Suprapubic skin (tissue), 4 donors: Measurements from ENCODE around the gene HSPG2. TPM values are rescaled to one million over a fixed set of nuclear protein-coding genes. Genes with fewer than 3 reads are reported as not detected.

Experiments used
- DNase-seq, 2 donors: peaks; one replicate each; pipeline ENCODE4 v3.0.0-alpha.2; 2019; ENCODE audit warnings: low spot score in 2 of 2
- H3K27ac ChIP-seq: fragments of 200-600 bp; sonication (generic); one replicate; pipeline ENCODE4 v1.5.1; 2019
- H3K27me3 ChIP-seq: fragments of 200-600 bp; sonication (generic); one replicate; pipeline ENCODE4 v1.5.1; 2019
- H3K36me3 ChIP-seq: fragments of 200-600 bp; sonication (generic); one replicate; pipeline ENCODE4 v1.5.1; 2019
- H3K4me1 ChIP-seq: fragments of 200-600 bp; sonication (generic); one replicate; pipeline ENCODE4 v1.5.1; 2019
- H3K4me3 ChIP-seq: fragments of 200-600 bp; sonication (generic); one replicate; pipeline ENCODE4 v1.5.1; 2019; ENCODE audit warnings: mild to moderate bottlenecking
- H3K9me3 ChIP-seq: fragments of 200-600 bp; sonication (generic); one replicate; pipeline ENCODE4 v1.5.1; 2019
- EP300 ChIP-seq: sonication (generic); formaldehyde crosslinking; IDR thresholded peaks from one replicate; pipeline ENCODE4 v1.6.1; 2017; ENCODE audit warnings: antibody characterized with exemption
- POLR2A ChIP-seq, 2 donors: fragments of 450-650 bp; IDR thresholded peaks; one replicate each; pipeline ENCODE4 v1.6.1; 2017; ENCODE audit warnings: antibody characterized with exemption in 2 of 2, mild to moderate bottlenecking in 2 of 2, moderate library complexity in 2 of 2
- POLR2AphosphoS5 ChIP-seq, 3 donors: sonication (generic); formaldehyde crosslinking; IDR thresholded peaks; one replicate each; pipeline ENCODE4 v1.6.1; 2017; ENCODE audit warnings: antibody characterized with exemption in 3 of 3
- WGBS: methylation state at CpG from one replicate; pipeline ENCODE4 v1.1.5; 2018; 5-methylcytosine and 5-hydroxymethylcytosine counted together
- total RNA-seq, 4 donors: library from RNA; depleted of rRNA; stranded (reverse); fragments of >200 nt; gene quantifications; one replicate each; pipeline ENCODE4 v1.1.0, GENCODE V29; 2016
- TF ChIP-seq, protein P1 (sequence below), 2 donors: fragments of 200-600 bp in 1 of 2; fragments of 450-650 bp in 1 of 2; sonication (generic) in 1 of 2; IDR thresholded peaks; one replicate each; pipeline ENCODE4 v1.5.1; 2016 to 2019; ENCODE audit warnings: antibody characterized with exemption in 2 of 2, mild to moderate bottlenecking in 1 of 2, moderate library complexity in 1 of 2

HSPG2 gene
- total RNA-seq, 4 donors from 2014 or later, result 97.5 to 164 (median 131) TPM

DNA sequence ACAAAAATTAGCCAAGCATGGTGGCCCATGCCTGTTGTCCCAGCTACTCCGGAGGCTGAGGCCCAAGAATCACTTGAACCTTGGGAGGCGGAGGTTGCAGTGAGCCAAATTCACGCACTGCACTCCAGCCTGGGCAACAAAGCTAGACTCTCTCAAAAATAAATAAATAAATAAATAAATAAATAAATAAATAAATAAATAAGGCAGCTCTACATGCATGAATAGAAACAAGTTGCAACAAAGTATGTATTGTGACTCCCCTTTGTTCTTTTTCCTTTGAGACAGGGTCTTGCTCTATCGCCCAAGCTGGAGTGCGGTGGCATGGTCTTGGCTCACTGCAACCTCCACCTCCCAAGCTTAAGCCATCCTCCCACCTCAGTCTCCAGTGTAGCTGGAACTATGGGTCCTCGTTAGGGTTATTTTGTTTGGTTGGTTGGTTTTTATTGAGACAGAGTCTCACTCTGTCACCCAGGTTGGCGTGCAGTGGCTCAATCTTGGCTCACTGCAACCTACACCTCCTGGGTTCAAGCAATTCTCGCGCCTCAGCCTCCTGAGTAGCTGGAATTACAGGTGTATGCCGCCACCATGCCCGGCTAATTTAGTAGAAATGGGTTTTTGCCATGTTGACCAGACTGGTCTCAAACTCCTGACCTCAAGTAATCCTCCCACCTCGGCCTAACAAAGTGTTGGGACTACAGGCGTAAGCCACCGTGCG, 162.1 kb downstream of the HSPG2 start:
- Histone ChIP-seq H3K4me1 (peaks cover 11% of the 10 kb centered on the region), H3K27me3 (no peaks in the 10 kb centered on the region), H3K4me3 (no peak overlapping the region), H3K9me3 (no peaks in the 10 kb centered on the region), H3K36me3 (no peaks in the 10 kb centered on the region), H3K27ac (peak overlapping the region; percentile 9)
- DNase-seq, result no peak
- TF ChIP-seq, protein P1, sequence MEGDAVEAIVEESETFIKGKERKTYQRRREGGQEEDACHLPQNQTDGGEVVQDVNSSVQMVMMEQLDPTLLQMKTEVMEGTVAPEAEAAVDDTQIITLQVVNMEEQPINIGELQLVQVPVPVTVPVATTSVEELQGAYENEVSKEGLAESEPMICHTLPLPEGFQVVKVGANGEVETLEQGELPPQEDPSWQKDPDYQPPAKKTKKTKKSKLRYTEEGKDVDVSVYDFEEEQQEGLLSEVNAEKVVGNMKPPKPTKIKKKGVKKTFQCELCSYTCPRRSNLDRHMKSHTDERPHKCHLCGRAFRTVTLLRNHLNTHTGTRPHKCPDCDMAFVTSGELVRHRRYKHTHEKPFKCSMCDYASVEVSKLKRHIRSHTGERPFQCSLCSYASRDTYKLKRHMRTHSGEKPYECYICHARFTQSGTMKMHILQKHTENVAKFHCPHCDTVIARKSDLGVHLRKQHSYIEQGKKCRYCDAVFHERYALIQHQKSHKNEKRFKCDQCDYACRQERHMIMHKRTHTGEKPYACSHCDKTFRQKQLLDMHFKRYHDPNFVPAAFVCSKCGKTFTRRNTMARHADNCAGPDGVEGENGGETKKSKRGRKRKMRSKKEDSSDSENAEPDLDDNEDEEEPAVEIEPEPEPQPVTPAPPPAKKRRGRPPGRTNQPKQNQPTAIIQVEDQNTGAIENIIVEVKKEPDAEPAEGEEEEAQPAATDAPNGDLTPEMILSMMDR (IDR thresholded peaks at IDR 0.05), result no peak
- no peak for TF ChIP-seq POLR2AphosphoS5 (IDR thresholded peaks at IDR 0.05)
- no peak for TF ChIP-seq POLR2A (IDR thresholded peaks at IDR 0.05)
- TF ChIP-seq EP300, result no peak
- 82% methylated on average over 15 of the region's 15 CpGs for WGBS

DNA sequence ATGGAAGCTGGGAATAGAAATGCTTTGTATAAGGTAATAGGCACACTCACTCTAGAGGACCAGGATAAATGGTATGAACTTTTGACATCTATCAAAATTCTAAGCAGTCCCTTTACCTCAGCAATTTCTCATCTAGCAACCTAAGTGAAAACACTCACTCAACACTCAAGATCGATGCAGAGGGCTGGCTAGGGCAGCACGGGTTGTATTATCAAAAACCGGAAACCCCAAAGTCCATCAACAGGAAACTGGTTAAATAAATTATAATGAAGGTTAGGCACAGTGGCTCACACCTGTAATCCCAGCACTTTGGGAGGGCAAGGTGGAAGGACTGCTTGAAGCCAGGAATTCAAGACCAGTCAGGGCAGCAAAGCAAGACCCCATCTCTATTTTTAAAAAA, 163.5 kb downstream of the HSPG2 start:
- TF ChIP-seq EP300, result no peak
- no peak for TF ChIP-seq POLR2A (IDR thresholded peaks at IDR 0.05)
- TF ChIP-seq POLR2AphosphoS5 (IDR thresholded peaks at IDR 0.05), result no peak
- TF ChIP-seq, protein P1 (IDR thresholded peaks at IDR 0.05), result no peak
- 71% methylated on average over 3 of the region's 3 CpGs for WGBS
- H3K4me1 ChIP-seq, result peaks cover 6% of the 10 kb centered on the region
- H3K9me3 ChIP-seq, result no peaks in the 10 kb centered on the region
- no peaks in the 10 kb centered on the region for H3K36me3 ChIP-seq
- DNase-seq, result no peak
- H3K27me3 ChIP-seq, result no peaks in the 10 kb centered on the region
- H3K27ac ChIP-seq, result no peak overlapping the region
- H3K4me3 ChIP-seq, result no peak overlapping the region

Other genes starting within 250 kb of the HSPG2 start
- gene USP48, start 154.2 kb downstream of the HSPG2 start, total RNA-seq, result 100 to 1,000 TPM in 1 of 4 donors, 10 to 100 TPM in 3; 27.7 to 151 (median 46.0) TPM
- gene LDLRAD2, start 125.0 kb downstream of the HSPG2 start, total RNA-seq, result under 1 TPM in 2 of 4 donors, not detected in 2; 0.13 to 0.29 TPM
- gene CELA3B, start 39.7 kb upstream of the HSPG2 start, total RNA-seq, result not detected
- not detected for gene CELA3A, start 64.3 kb upstream of the HSPG2 start, total RNA-seq
- gene CDC42, start 115.4 kb upstream of the HSPG2 start, total RNA-seq, result 100 to 1,000 TPM; 108 to 223 (median 200) TPM
- gene WNT4, start 205.8 kb upstream of the HSPG2 start, total RNA-seq, result 10 to 100 TPM; 21.3 to 42.7 (median 24.5) TPM